Endothelial cell of umbilical vein (primary cell): ENCODE data around the gene FAM222A. TPM values are rescaled to one million over a fixed set of nuclear protein-coding genes. Genes with fewer than 3 reads are reported as not detected.

Experiments used
- BruUV-seq: library from RNA; stranded (reverse); fragments of 400-500 nt; replicated peaks from 2 replicates; lab custom pipeline; 2021; lab: Mats Ljungman, UMichigan
- CTCF ChIA-PET: fragments of 300-600, 350-600 bp; sonication (Branson Sonifier 250); formaldehyde crosslinking; loops from one replicate; lab custom pipeline; 2021; ENCODE audit warnings: antibody characterized with exemption, inconsistent platforms; lab: Charles Lee
- POLR2A ChIA-PET: fragments of 300-600, 350-600 bp; sonication (Branson Sonifier 250); formaldehyde crosslinking; loops from one replicate; lab custom pipeline; 2021; ENCODE audit warnings: antibody characterized with exemption, inconsistent platforms; lab: Charles Lee
- DNase-seq: peaks from one replicate; pipeline ENCODE4 v3.0.0-alpha.2; 2011; ENCODE audit warnings: low read depth, low spot score
- FAIRE-seq: peaks from 2 replicates; lab custom pipeline; 2011; peaks lifted over from hg19 to GRCh38; lab: Jason Lieb, UNC
- H2AFZ ChIP-seq: 2 replicates; pipeline ENCODE4 v1.6.0; 2012; ENCODE audit warnings: low read depth, low read length, control low read depth, inconsistent platforms
- H3K27ac ChIP-seq: 2 replicates; pipeline ENCODE4 v1.5.1; 2011; ENCODE audit warnings: low read depth, mild to moderate bottlenecking, control low read depth, low read length, moderate library complexity; ENCODE audit not compliant: insufficient read depth
- H3K27me3 ChIP-seq, 2 experiments: 2 replicates each; pipeline versions ENCODE4 v1.6.0 to v1.6.1; 2011; ENCODE audit warnings: low read length in 2 of 2, mixed read lengths in 1 of 2; ENCODE audit not compliant: control insufficient read depth in 2 of 2, insufficient read depth in 2 of 2
- H3K36me3 ChIP-seq, 2 experiments: 2 replicates in 1 of 2; 3 replicates in 1 of 2; pipeline ENCODE4 v1.5.1; 2011; ENCODE audit warnings: low read length in 2 of 2, mild to moderate bottlenecking in 1 of 2, moderate library complexity in 1 of 2; ENCODE audit not compliant: control insufficient read depth in 2 of 2, insufficient read depth in 2 of 2; ENCODE audit errors: extremely low read depth in 1 of 2
- H3K4me1 ChIP-seq: 3 replicates; pipeline ENCODE4 v1.5.1; 2011; ENCODE audit warnings: mild to moderate bottlenecking, low read length; ENCODE audit not compliant: control insufficient read depth, insufficient read depth; ENCODE audit errors: extremely low read depth
- H3K4me2 ChIP-seq: 2 replicates; pipeline ENCODE4 v1.6.1; 2011; ENCODE audit warnings: low read length, control low read depth, mixed read lengths; ENCODE audit not compliant: insufficient read depth
- H3K4me3 ChIP-seq, 3 experiments: fragments of 200-600 bp in 1 of 3; sonication (generic), shearing (Covaris generic) in 1 of 3; replicated peaks in 1 of 3; 2 replicates each; pipeline ENCODE4 v1.5.1; 2011 to 2016; ENCODE audit warnings: control low read depth in 3 of 3, low read length in 3 of 3, mild to moderate bottlenecking in 2 of 3, inconsistent platforms in 1 of 3, low read depth in 1 of 3, moderate library complexity in 1 of 3; ENCODE audit not compliant: insufficient read depth in 1 of 3
- H3K79me2 ChIP-seq: 2 replicates; pipeline ENCODE4 v1.6.0; 2012; ENCODE audit warnings: low read length, inconsistent platforms; ENCODE audit not compliant: control insufficient read depth, insufficient read depth
- H3K9ac ChIP-seq: replicated peaks from 2 replicates; pipeline ENCODE3; 2011; ENCODE audit warnings: low read length, control low read depth; ENCODE audit not compliant: insufficient read depth; ENCODE audit errors: extremely low read depth
- H3K9me1 ChIP-seq: replicated peaks from 3 replicates; pipeline ENCODE4 v1.6.0; 2011; ENCODE audit warnings: mild to moderate bottlenecking, low read length; ENCODE audit not compliant: control insufficient read depth, insufficient read depth; ENCODE audit errors: extremely low read depth
- H3K9me3 ChIP-seq: replicated peaks from 2 replicates; pipeline ENCODE4 v1.5.1; 2012; ENCODE audit warnings: low read length, inconsistent platforms; ENCODE audit not compliant: control insufficient read depth, insufficient read depth
- H4K20me1 ChIP-seq: replicated peaks from 2 replicates; pipeline ENCODE3; 2011; ENCODE audit warnings: mild to moderate bottlenecking, low read length; ENCODE audit not compliant: control insufficient read depth, insufficient read depth; ENCODE audit errors: extremely low read depth
- FOS ChIP-seq: IDR thresholded peaks from 2 replicates; pipeline ENCODE4 v1.6.1; 2011; ENCODE audit warnings: mild to moderate bottlenecking, low read length, moderate library complexity, borderline replicate concordance; ENCODE audit not compliant: insufficient read depth
- dilution Hi-C: fragments of 300-500 bp; cut with MboI; formaldehyde crosslinking; loops from one replicate; pipeline ENCODE4 v1.15.0; 2019; ENCODE audit warnings: low sequenced_read_pairs; ENCODE audit not compliant: extremely low pct_ligation_motif_present
- intact Hi-C: fragments of 100-400 bp; cut with micrococcal nuclease; formaldehyde crosslinking; loops from one replicate; pipeline ENCODE4 v1.10.0; 2022
- polyA plus RNA-seq, 4 experiments: library from polyadenylated mRNA; depleted of rRNA in 3 of 4; stranded (reverse) in 3 of 4; unstranded in 1 of 4; fragments of >200 nt; gene quantifications; 2 replicates each; pipeline versions ENCODE4 v1.2.1 to v1.2.3, GENCODE V29; 2011 to 2012; ENCODE audit warnings: missing spikeins in 1 of 4
- total RNA-seq: library from RNA; stranded (reverse); gene quantifications from 2 replicates; pipeline ENCODE4 v1.2.3, GENCODE V29; 2021
- TF ChIP-seq, protein P1 (sequence below), 2 donors: IDR thresholded peaks; 1 replicate in 1 of 2; 2 replicates in 1 of 2; pipeline ENCODE4 v1.5.1; 2011; ENCODE audit warnings: low read length in 2 of 2, mild to moderate bottlenecking in 2 of 2, moderate library complexity in 2 of 2, control low read depth in 1 of 2, inconsistent platforms in 1 of 2, low read depth in 1 of 2; ENCODE audit not compliant: insufficient read depth in 1 of 2; ENCODE audit errors: extremely low read depth in 1 of 2

Gene FAM222A
- total and polyA plus RNA-seq, 2 donors (not counting 3 experiments of a cell fraction or from before 2014, with no cell fraction given) = 0.62 to 1.7 TPM

DNA sequence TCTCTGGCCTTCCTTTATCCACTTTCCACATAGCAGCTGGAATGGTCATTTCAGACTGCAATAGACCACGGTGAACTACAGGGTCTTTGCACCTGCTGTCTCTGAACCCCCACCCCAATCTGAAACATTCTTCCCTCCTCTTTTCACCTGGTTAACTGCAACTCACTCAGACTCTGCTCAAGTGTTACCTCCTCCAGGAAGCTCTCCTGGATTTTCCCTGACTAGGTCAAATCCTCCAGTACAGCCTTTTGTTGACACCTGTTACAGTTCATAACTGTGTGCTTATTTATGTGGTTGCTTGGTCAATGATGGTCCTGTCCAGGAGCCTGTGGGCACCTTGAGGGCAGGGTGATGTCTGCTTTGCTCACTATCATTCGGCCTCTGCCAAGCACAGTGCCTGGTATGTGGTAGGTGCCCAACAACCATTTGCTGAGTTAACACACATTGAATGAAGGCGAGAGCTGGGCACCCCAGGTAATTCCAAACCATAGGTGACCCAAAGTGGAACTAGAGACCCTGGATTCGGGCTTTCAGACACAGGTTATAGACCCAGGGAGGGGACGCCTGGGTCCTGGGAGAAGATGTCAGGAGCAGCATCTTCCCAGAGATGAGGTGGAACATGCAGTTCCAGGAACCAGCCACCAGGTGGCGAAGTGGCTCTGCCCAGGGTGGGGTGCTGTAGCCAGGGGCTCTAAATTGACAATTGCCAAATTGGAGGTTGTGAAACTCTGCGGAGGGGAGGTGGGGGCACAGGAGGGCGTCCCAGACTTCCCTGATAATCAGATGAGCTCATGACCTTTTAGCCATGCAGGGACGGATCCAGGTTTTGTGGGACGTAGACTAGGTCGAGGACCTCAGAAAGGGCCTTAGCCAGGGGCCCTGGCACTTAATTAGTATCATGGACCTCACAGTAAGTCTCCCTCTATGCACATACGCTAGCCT, 91.5 kb downstream of the FAM222A start:
- no peak overlapping the region for H3K27ac ChIP-seq
- no peak overlapping the region for H3K9ac ChIP-seq
- intact Hi-C loops = loop anchor here (1.0 kb wide), 2 partner anchors 40 to 75 kb away; partner anchors contain the start of gene GLTP
- no peaks in the 10 kb centered on the region for H3K79me2 ChIP-seq
- ChIA-PET POLR2A (no interaction called here), CTCF (interaction anchor here (0.6 to 6.1 kb wide), 14 partner anchors 10 to 218 kb away, joined by 3 to 159 read pairs (median 5); partner anchors contain the start of gene TRPV4)
- FAIRE-seq (peak; percentile 90), DNase-seq (peak; percentile 53)
- no peak overlapping the region for H3K4me3 ChIP-seq
- H3K36me3 ChIP-seq = peaks cover 0 to 2% of the 10 kb centered on the region in 2 experiments
- H3K9me1 ChIP-seq = no peaks in the 10 kb centered on the region
- no peaks in the 10 kb centered on the region for H3K27me3 ChIP-seq
- TF ChIP-seq, protein P1, sequence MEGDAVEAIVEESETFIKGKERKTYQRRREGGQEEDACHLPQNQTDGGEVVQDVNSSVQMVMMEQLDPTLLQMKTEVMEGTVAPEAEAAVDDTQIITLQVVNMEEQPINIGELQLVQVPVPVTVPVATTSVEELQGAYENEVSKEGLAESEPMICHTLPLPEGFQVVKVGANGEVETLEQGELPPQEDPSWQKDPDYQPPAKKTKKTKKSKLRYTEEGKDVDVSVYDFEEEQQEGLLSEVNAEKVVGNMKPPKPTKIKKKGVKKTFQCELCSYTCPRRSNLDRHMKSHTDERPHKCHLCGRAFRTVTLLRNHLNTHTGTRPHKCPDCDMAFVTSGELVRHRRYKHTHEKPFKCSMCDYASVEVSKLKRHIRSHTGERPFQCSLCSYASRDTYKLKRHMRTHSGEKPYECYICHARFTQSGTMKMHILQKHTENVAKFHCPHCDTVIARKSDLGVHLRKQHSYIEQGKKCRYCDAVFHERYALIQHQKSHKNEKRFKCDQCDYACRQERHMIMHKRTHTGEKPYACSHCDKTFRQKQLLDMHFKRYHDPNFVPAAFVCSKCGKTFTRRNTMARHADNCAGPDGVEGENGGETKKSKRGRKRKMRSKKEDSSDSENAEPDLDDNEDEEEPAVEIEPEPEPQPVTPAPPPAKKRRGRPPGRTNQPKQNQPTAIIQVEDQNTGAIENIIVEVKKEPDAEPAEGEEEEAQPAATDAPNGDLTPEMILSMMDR (IDR thresholded peaks at IDR 0.05; ENCODE audit: extremely low read depth in 1 of 2, insufficient read depth in 1 of 2, low read depth in 1 of 2, low read length in 2 of 2) = peak; percentile 90 to 96
- TF ChIP-seq FOS = no peak
- dilution Hi-C loops = no loop called here
- no peaks in the 10 kb centered on the region for H3K4me1 ChIP-seq
- no peak overlapping the region for H3K4me2 ChIP-seq
- no TSS peak for BruUV-seq
- H2AFZ ChIP-seq = no peak overlapping the region
- no peaks in the 10 kb centered on the region for H3K9me3 ChIP-seq
- no peaks in the 10 kb centered on the region for H4K20me1 ChIP-seq
